K562 (cell line): ENCODE results near the gene ZNF521. TPM values are rescaled to one million over a fixed set of nuclear protein-coding genes. Genes with fewer than 3 reads are reported as not detected.

ENCODE experiments used
- ATAC-seq: fragments of 200-7000 bp; cut with Tn5 transposase; 3 replicates; pipeline ENCODE4 v1.9.1; 2020; ENCODE audit warnings: moderate library complexity
- BruUV-seq: library from RNA; stranded (reverse); fragments of 400-500 nt; replicated peaks from 2 replicates; lab custom pipeline; 2021; lab: Mats Ljungman, UMichigan
- CTCF ChIA-PET: fragments of 300-600 bp; formaldehyde crosslinking; extraction: SDS; loops from one replicate; lab custom pipeline; 2021; ENCODE audit warnings: low intra/inter-chr PET ratio; lab: Yijun Ruan, JAX
- POLR2A ChIA-PET: fragments of 300-600, 350-650 bp; sonication (Branson Sonifier 250); formaldehyde crosslinking; extraction: SDS; loops from one replicate; lab custom pipeline; 2021; ENCODE audit warnings: antibody characterized with exemption, inconsistent platforms; lab: Yijun Ruan, JAX
- DNase-seq, 4 experiments: peaks; one replicate each; pipeline versions ENCODE4 v3.0.0 to v3.0.0-alpha.2; 2011 to 2018; ENCODE audit warnings: low spot score in 3 of 4, mixed read lengths in 3 of 4; ENCODE audit errors: extremely low read depth in 1 of 4
- FAIRE-seq: peaks from 2 replicates; lab custom pipeline; 2011; peaks lifted over from hg19 to GRCh38; lab: Jason Lieb, UNC
- H2AFZ ChIP-seq: 2 replicates; pipeline ENCODE4 v1.6.0; 2011; ENCODE audit warnings: low read depth, low read length, control low read depth, inconsistent platforms
- H3K27ac ChIP-seq: fragments of 200-600 bp; 3 replicates; pipeline ENCODE4 v1.8.0; 2011; ENCODE audit warnings: low read depth, mild to moderate bottlenecking, control low read depth, inconsistent platforms, low read length, moderate library complexity, mixed read lengths; ENCODE audit errors: extremely low read depth
- H3K27me3 ChIP-seq, 2 experiments: fragments of 300-600 bp in 1 of 2; 2 replicates in 1 of 2; 3 replicates in 1 of 2; pipeline versions ENCODE4 v1.6.0 to v1.8.0; 2011; ENCODE audit warnings: inconsistent platforms in 2 of 2, low read length in 2 of 2, mild to moderate bottlenecking in 1 of 2, mixed read lengths in 1 of 2, moderate library complexity in 1 of 2; ENCODE audit not compliant: control insufficient read depth in 2 of 2, insufficient read depth in 2 of 2
- H3K36me3 ChIP-seq: fragments of 300-600 bp; 3 replicates; pipeline ENCODE4 v1.8.0; 2011; ENCODE audit warnings: mild to moderate bottlenecking, low read length, inconsistent platforms; ENCODE audit not compliant: control insufficient read depth, insufficient read depth
- H3K4me1 ChIP-seq, 2 experiments: fragments of 200-600 bp in 1 of 2; replicated peaks in 1 of 2; 2 replicates in 1 of 2; 3 replicates in 1 of 2; pipeline versions ENCODE4 v1.5.1 to v1.8.0; 2011; ENCODE audit warnings: inconsistent platforms in 2 of 2, low read length in 2 of 2, mild to moderate bottlenecking in 1 of 2, mixed read lengths in 1 of 2, moderate library complexity in 1 of 2; ENCODE audit not compliant: control insufficient read depth in 2 of 2, insufficient read depth in 2 of 2
- H3K4me2 ChIP-seq: 2 replicates; pipeline ENCODE4 v1.6.1; 2011; ENCODE audit warnings: low read length, control low read depth, inconsistent platforms, mixed read lengths; ENCODE audit not compliant: insufficient read depth
- H3K4me3 ChIP-seq: fragments of 200-600 bp; sonication (generic), shearing (Covaris generic); 2 replicates; pipeline ENCODE4 v1.5.1; 2016; ENCODE audit warnings: control low read depth, inconsistent platforms
- H3K79me2 ChIP-seq: fragments of 200-600 bp; 3 replicates; pipeline ENCODE4 v1.8.0; 2011; ENCODE audit warnings: low read length, inconsistent platforms; ENCODE audit not compliant: control insufficient read depth, insufficient read depth
- H3K9ac ChIP-seq, 2 experiments: 2 replicates each; pipeline versions ENCODE4 v1.6.0 to v1.6.1; 2011; ENCODE audit warnings: low read depth in 2 of 2, low read length in 2 of 2, control low read depth in 1 of 2, inconsistent platforms in 1 of 2, mild to moderate bottlenecking in 1 of 2, mixed read lengths in 1 of 2; ENCODE audit not compliant: insufficient read depth in 1 of 2
- H3K9me1 ChIP-seq: one replicate; pipeline ENCODE4 v1.6.0; 2011; ENCODE audit warnings: inconsistent platforms, mild to moderate bottlenecking, low read length, moderate library complexity; ENCODE audit not compliant: control insufficient read depth, insufficient read depth
- H3K9me3 ChIP-seq: replicated peaks from 2 replicates; pipeline ENCODE4 v1.5.1; 2011; ENCODE audit warnings: low read depth, low read length, inconsistent platforms; ENCODE audit not compliant: control insufficient read depth, insufficient read depth
- H4K20me1 ChIP-seq: replicated peaks from 2 replicates; pipeline ENCODE4 v1.6.1; 2011; ENCODE audit warnings: low read length, inconsistent platforms, mixed read lengths; ENCODE audit not compliant: control insufficient read depth, insufficient read depth
- FOS ChIP-seq: IDR thresholded peaks from 3 replicates; pipeline ENCODE4 v1.6.1; 2011; ENCODE audit not compliant: insufficient read length; ENCODE audit errors: extremely low read depth
- GABPB2 ChIP-seq: fragments of 250-450 bp; sonication (Bioruptor Pico); conservative IDR thresholded peaks from 2 replicates; pipeline ENCODE4 v1.5.1; 2021; ENCODE audit warnings: mild to moderate bottlenecking
- NR4A1 ChIP-seq, 2 experiments: fragments of 250-450 bp in 1 of 2; fragments of 450-650 bp in 1 of 2; sonication (Bioruptor Pico) in 1 of 2; IDR thresholded peaks; 2 replicates each; pipeline versions ENCODE4 v1.4.0 to v1.6.1; 2016 to 2020; ENCODE audit warnings: mild to moderate bottlenecking in 2 of 2, missing compliant biosample characterization in 1 of 2, missing genetic modification characterization in 1 of 2, moderate library complexity in 1 of 2
- ZNF785 ChIP-seq: fragments of 250-450 bp; sonication (Bioruptor Pico); IDR thresholded peaks from 2 replicates; pipeline ENCODE4 v1.4.0; 2020; ENCODE audit warnings: mild to moderate bottlenecking
- WGBS: fragments of 100-300 bp; shearing (Covaris generic); methylation state at CpG from one replicate; pipeline ENCODE4 v1.1.6; 2016; ENCODE audit warnings: low coverage, mixed read lengths; ENCODE audit not compliant: insufficient coverage; ENCODE audit errors: missing lambda C conversion rate; 5-methylcytosine and 5-hydroxymethylcytosine counted together
- in situ Hi-C: fragments of 300-500 bp; cut with MboI; formaldehyde crosslinking; loops from 4 replicates; pipeline ENCODE4 v1.15.0; 2018; ENCODE audit warnings: inconsistent platforms, mixed read lengths
- intact Hi-C: fragments of 100-400 bp; cut with micrococcal nuclease; formaldehyde crosslinking; loops from 2 replicates; pipeline ENCODE4 v1.14.2; 2022
- polyA plus RNA-seq, 8 experiments: library from polyadenylated mRNA; depleted of rRNA in 4 of 8; stranded (reverse) in 5 of 8; unstranded in 3 of 8; fragments of >200 nt; fragmentation: Nextera tagmentation in 2 of 8; fragmentation: Illumina TruSeq in 1 of 8; extraction: Ambion mirVana in 2 of 8; extraction: Trizol in 1 of 8; gene quantifications; 2 replicates each; pipeline versions ENCODE4 v1.2.1 to v1.2.3, GENCODE V29; 2011 to 2014; ENCODE audit warnings: inconsistent platforms in 1 of 8, missing spikeins in 1 of 8
- total RNA-seq, 7 experiments: library from RNA; depleted of rRNA in 6 of 7; stranded (reverse); fragments of >200 nt in 6 of 7; fragmentation: Illumina TruSeq in 2 of 7; extraction: Trizol in 2 of 7; gene quantifications; 2 replicates each; pipeline versions ENCODE4 v1.2.1 to v1.2.3, GENCODE V29; 2011 to 2021; ENCODE audit warnings: low replicate concordance in 1 of 7

The ZNF521 gene
- total and polyA plus RNA-seq, 9 of the 15 experiments (the other 6 are each of a cell fraction or from before 2014, with no cell fraction given), result 1.2 to 5.8 (median 1.6) TPM

DNA sequence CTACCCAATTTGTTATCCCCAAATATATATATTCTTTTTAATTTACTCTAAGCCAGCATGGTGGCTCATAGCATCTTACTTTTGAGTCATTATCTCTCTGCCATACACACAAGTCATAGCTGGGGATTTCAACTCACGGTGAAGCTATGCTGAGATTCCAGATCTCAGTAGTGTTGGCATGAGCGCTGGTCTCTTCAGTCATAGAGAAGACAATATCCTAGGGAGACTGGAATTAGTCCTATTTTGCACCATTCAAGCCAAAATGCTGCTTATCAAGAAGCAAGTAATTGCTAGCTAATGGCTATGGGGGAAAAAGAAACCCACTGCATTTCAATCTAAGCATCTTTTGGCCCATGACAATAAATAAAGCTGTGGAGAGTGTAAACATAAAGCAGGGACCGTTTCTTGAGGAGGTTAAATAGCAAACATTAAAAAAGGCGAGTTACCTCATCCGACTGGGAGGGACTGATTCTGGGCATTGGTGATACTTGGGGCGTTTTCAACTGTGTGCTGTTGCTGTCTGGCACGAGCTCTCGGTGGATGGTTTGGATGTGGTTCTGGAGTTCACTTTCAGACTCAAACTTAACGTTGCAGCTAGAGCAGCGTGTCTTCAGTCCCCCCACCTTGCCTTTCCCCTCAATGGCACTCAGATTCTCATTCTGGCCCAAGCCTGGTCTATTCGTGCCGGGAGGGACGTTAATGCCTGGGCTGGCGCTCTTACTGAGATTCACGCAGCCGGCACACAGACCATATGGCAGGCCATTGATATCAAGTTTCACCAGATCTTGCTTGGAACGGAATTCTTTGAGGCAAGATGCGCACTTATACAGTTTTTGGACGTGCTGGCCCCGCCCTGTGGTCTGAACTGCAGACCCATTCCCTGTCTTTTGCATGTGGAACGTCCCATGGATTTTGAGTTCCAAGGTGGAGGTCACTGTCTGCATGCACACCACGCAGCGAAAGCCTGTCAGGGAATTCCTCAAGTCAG, 127.8 kb downstream of the ZNF521 start:
- in situ Hi-C loops (no loop called here), intact Hi-C loops (loop anchor here (10.0 kb wide), 1 partner anchor 601 kb away; no protein-coding TSS in a partner anchor)
- ChIA-PET CTCF (no interaction called here), POLR2A (interaction anchor here (1.6 to 2.0 kb wide), 2 partner anchors 15 kb away, joined by 7 to 8 read pairs; no protein-coding TSS in a partner anchor)
- DNase-seq, result no peak
- no peak for TF ChIP-seq ZNF785
- no peak for TF ChIP-seq GABPB2 (CRISPR knock-in tag)
- TF ChIP-seq NR4A1 (CRISPR knock-in tag; IDR thresholded peaks at IDR 0.05), result no peak
- no peak for TF ChIP-seq NR4A1 (tag; IDR thresholded peaks at IDR 0.05)
- no peak for TF ChIP-seq FOS
- H3K4me3 ChIP-seq, result no peak overlapping the region
- no TSS peak for BruUV-seq
- H3K27ac ChIP-seq, result no peak overlapping the region
- H3K4me2 ChIP-seq, result no peak overlapping the region
- no peaks in the 10 kb centered on the region for H3K9me1 ChIP-seq
- no peak overlapping the region for H2AFZ ChIP-seq
- H4K20me1 ChIP-seq, result no peaks in the 10 kb centered on the region
- ATAC-seq, result no peak
- WGBS, result 11% methylated on average over 23 of the region's 23 CpGs
- H3K36me3 ChIP-seq, result no peaks in the 10 kb centered on the region
- H3K9me3 ChIP-seq, result peaks cover 2% of the 10 kb centered on the region; the same call in 1 of the 2 replicates
- H3K27me3 ChIP-seq, result no peaks in the 10 kb centered on the region
- peaks cover 4 to 22% of the 10 kb centered on the region in 2 experiments; a peak in 4 of 5 replicates for H3K4me1 ChIP-seq
- H3K9ac ChIP-seq, result no peak overlapping the region
- FAIRE-seq, result no peak
- H3K79me2 ChIP-seq, result no peaks in the 10 kb centered on the region
